ENCODE results near the gene PI16.

The PI16 gene

GRCh38 chr6:36959555-36960250, 5.2 kb downstream of the PI16 start:
- no peak for DNase-seq

- no peak for DNase-seq
Measured at GRCh38 chr6:36961441-36962435, 7.2 kb downstream of the PI16 start.

GRCh38 chr6:36962874-36963273, 8.3 kb downstream of the PI16 start:
- no peak for DNase-seq

GRCh38 chr6:36963451-36964290, 9.1 kb downstream of the PI16 start:
- DNase-seq = no peak

GRCh38 chr6:36964349-36964748, 9.8 kb downstream of the PI16 start:
- no peak for DNase-seq

- DNase-seq = no peak
Measured at GRCh38 chr6:36964908-36965307, 10.4 kb downstream of the PI16 start.

GRCh38 chr6:36967301-36967700, 12.8 kb downstream of the PI16 start:
- DNase-seq = no peak

GRCh38 chr6:36967757-36968156, 13.2 kb downstream of the PI16 start:
- no peak for DNase-seq

GRCh38 chr6:36968266-36968977, 13.9 kb downstream of the PI16 start:
- no peak for DNase-seq

GRCh38 chr6:36969240-36969691, 14.7 kb downstream of the PI16 start:
- DNase-seq = no peak

GRCh38 chr6:36969988-36970891, 15.7 kb downstream of the PI16 start:
- no peak for DNase-seq

GRCh38 chr6:36970892-36971842, 16.6 kb downstream of the PI16 start:
- DNase-seq = no peak

GRCh38 chr6:36971921-36972673, 17.6 kb downstream of the PI16 start:
- DNase-seq = no peak

GRCh38 chr6:36973190-36973589, 18.7 kb downstream of the PI16 start:
- DNase-seq = no peak

GRCh38 chr6:36973647-36974046, 19.1 kb downstream of the PI16 start:
- no peak for DNase-seq

- no peak for DNase-seq
Measured at GRCh38 chr6:36975231-36976006, 20.9 kb downstream of the PI16 start.

- DNase-seq = no peak
Measured at GRCh38 chr6:36976007-36976264, 21.4 kb downstream of the PI16 start.

GRCh38 chr6:36976509-36976908, 22.0 kb downstream of the PI16 start:
- no peak for DNase-seq

- DNase-seq = no peak
Measured at GRCh38 chr6:36976931-36977330, 22.4 kb downstream of the PI16 start.
